ENCODE data around the gene CNKSR3.

DNA sequence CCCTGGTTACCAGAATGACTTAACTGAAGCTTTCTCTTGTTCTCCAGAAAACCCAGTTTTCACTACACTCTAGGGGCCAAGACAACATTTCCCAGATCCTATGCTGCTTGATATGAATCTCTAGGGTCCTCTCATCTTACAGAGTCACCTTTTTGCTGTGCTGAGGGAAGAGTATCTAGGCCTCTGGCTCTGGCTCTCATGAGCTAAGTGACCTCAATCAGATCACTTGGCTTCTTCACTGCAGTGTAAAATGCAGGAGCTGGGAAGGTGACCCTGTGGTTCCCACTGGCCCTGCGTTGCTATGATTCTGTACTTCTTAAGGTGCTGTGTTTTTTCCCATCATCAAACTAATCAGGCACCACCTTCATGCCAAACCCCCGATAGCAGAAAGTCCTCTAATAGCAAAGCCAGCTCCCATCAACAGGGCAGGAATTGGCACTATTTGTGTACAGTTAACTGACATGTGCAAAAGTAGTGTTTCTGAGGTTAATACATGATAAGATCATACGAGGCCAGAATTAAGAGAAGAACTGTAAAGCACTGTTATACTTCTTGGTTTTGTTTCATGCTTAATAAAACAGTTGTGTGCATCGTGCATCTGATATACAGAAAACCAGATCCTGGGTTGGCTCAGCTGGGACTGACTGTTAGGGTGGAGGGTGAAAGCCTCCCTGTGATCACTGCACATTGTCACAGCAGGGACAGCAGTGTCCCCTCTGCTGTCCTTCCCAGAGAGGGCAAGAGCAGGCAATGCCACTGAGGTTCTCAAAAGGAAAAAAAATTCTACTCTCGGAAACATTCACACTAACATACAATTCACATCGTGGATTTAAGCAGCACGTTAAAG lies 46.7 kb downstream of the CNKSR3 start:
- TF ChIP-seq, protein P1, sequence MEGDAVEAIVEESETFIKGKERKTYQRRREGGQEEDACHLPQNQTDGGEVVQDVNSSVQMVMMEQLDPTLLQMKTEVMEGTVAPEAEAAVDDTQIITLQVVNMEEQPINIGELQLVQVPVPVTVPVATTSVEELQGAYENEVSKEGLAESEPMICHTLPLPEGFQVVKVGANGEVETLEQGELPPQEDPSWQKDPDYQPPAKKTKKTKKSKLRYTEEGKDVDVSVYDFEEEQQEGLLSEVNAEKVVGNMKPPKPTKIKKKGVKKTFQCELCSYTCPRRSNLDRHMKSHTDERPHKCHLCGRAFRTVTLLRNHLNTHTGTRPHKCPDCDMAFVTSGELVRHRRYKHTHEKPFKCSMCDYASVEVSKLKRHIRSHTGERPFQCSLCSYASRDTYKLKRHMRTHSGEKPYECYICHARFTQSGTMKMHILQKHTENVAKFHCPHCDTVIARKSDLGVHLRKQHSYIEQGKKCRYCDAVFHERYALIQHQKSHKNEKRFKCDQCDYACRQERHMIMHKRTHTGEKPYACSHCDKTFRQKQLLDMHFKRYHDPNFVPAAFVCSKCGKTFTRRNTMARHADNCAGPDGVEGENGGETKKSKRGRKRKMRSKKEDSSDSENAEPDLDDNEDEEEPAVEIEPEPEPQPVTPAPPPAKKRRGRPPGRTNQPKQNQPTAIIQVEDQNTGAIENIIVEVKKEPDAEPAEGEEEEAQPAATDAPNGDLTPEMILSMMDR (IDR thresholded peaks at IDR 0.05) = no peak
- TF ChIP-seq POLR2A (IDR thresholded peaks at IDR 0.05) = no peak

All from right lobe of liver (tissue), 4 donors.